SJCRH30 (cell line): ENCODE data around the gene DDX42. TPM values are rescaled to one million over a fixed set of nuclear protein-coding genes. Genes with fewer than 3 reads are reported as not detected.
"Not testable (repeated sequence)": the region's sequence is repeated elsewhere in the genome, so short reads cannot be mapped to it uniquely, and the experiment has no call there.

ENCODE experiments used
- DNase-seq, 2 experiments: peaks; one replicate each; pipeline ENCODE4 v3.0.0-alpha.2; 2015 to 2020
- H3K27ac ChIP-seq: fragments of 250-450 bp; sonication (Bioruptor Pico); 2 replicates; pipeline ENCODE4 v1.5.1; 2020; ENCODE audit warnings: mild to moderate bottlenecking, moderate library complexity
- H3K27me3 ChIP-seq: fragments of 250-450 bp; sonication (Bioruptor Pico); 2 replicates; pipeline ENCODE4 v1.5.1; 2020; ENCODE audit warnings: mild to moderate bottlenecking, moderate library complexity
- H3K36me3 ChIP-seq: fragments of 250-450 bp; sonication (Bioruptor Pico); 2 replicates; pipeline ENCODE4 v1.5.1; 2020; ENCODE audit warnings: mild to moderate bottlenecking, moderate library complexity
- H3K4me1 ChIP-seq: fragments of 250-450 bp; sonication (Bioruptor Pico); 2 replicates; pipeline ENCODE4 v1.5.1; 2020; ENCODE audit warnings: mild to moderate bottlenecking, moderate library complexity
- H3K4me3 ChIP-seq: fragments of 250-450 bp; sonication (Bioruptor Pico); 2 replicates; pipeline ENCODE4 v1.5.1; 2020; ENCODE audit warnings: mild to moderate bottlenecking, moderate library complexity
- H3K9me3 ChIP-seq: fragments of 250-450 bp; sonication (Bioruptor Pico); replicated peaks from 2 replicates; pipeline ENCODE4 v1.5.1; 2020; ENCODE audit warnings: mild to moderate bottlenecking, moderate library complexity
- total RNA-seq: library from RNA; depleted of rRNA; stranded (reverse); fragments of >200 nt; shearing (Covaris generic); gene quantifications from 2 replicates; pipeline ENCODE4 v1.2.3, GENCODE V29; 2014; rRNA removed

The DDX42 gene
- total RNA-seq, 1 experiment from 2014 or later: 78.7 TPM

- peaks cover 11% of the 10 kb centered on the region; the same call in 1 of the 2 replicates for H3K4me1 ChIP-seq
- no peak overlapping the region for H3K4me3 ChIP-seq
- no peaks in the 10 kb centered on the region for H3K9me3 ChIP-seq
- no peaks in the 10 kb centered on the region for H3K36me3 ChIP-seq
- no peak overlapping the region for H3K27ac ChIP-seq
- DNase-seq: no peak
- no peaks in the 10 kb centered on the region for H3K27me3 ChIP-seq
Observed at GRCh38 chr17:63845509-63845908, 71.5 kb downstream of the DDX42 start.

- Histone ChIP-seq H3K36me3 (no peaks in the 10 kb centered on the region), H3K27ac (no peak overlapping the region), H3K4me3 (no peak overlapping the region), H3K9me3 (no peaks in the 10 kb centered on the region), H3K27me3 (no peaks in the 10 kb centered on the region), H3K4me1 (peaks cover 3% of the 10 kb centered on the region; the same call in 1 of the 2 replicates)
- DNase-seq: no peak
Observed at GRCh38 chr17:63847525-63848249, 73.7 kb downstream of the DDX42 start.

GRCh38 chr17:63848834-63849689 is 75.1 kb downstream of the DDX42 start:
- no peaks in the 10 kb centered on the region for H3K36me3 ChIP-seq
- H3K4me3 ChIP-seq: no peak overlapping the region
- H3K27me3 ChIP-seq: no peaks in the 10 kb centered on the region; the same call in 1 of the 2 replicates
- no peak for DNase-seq
- no peaks in the 10 kb centered on the region for H3K9me3 ChIP-seq
- H3K27ac ChIP-seq: no peak overlapping the region
- H3K4me1 ChIP-seq: no peaks in the 10 kb centered on the region; the same call in 1 of the 2 replicates

GRCh38 chr17:63850401-63850800 is 76.4 kb downstream of the DDX42 start:
- no peak for DNase-seq
- Histone ChIP-seq H3K27me3 (no peaks in the 10 kb centered on the region; the same call in 1 of the 2 replicates), H3K36me3 (no peaks in the 10 kb centered on the region)

GRCh38 chr17:63853260-63853659 is 79.3 kb downstream of the DDX42 start:
- no peaks in the 10 kb centered on the region for H3K36me3 ChIP-seq
- H3K27ac ChIP-seq: no peak overlapping the region
- no peak overlapping the region for H3K4me3 ChIP-seq
- no peaks in the 10 kb centered on the region; the same call in 1 of the 2 replicates for H3K4me1 ChIP-seq
- no peak for DNase-seq
- no peaks in the 10 kb centered on the region for H3K9me3 ChIP-seq
- H3K27me3 ChIP-seq: no peaks in the 10 kb centered on the region; the same call in 1 of the 2 replicates

More at GRCh38 chr17:63850401-63850800, 76.4 kb downstream of the DDX42 start:
- Histone ChIP-seq H3K4me3 (no peak overlapping the region), H3K9me3 (no peaks in the 10 kb centered on the region), H3K4me1 (no peaks in the 10 kb centered on the region; the same call in 1 of the 2 replicates), H3K27ac (no peak overlapping the region)

- H3K27me3 ChIP-seq: no peaks in the 10 kb centered on the region; the same call in 1 of the 2 replicates
- H3K36me3 ChIP-seq: no peaks in the 10 kb centered on the region
- no peak overlapping the region for H3K4me3 ChIP-seq
- H3K9me3 ChIP-seq: no peaks in the 10 kb centered on the region
- H3K4me1 ChIP-seq: no peaks in the 10 kb centered on the region; the same call in 1 of the 2 replicates
- no peak overlapping the region for H3K27ac ChIP-seq
- DNase-seq: no peak
Observed at GRCh38 chr17:63854709-63855108, 80.7 kb downstream of the DDX42 start.

- no peak overlapping the region for H3K27ac ChIP-seq
- DNase-seq: no peak
- no peaks in the 10 kb centered on the region; the same call in 1 of the 2 replicates for H3K4me1 ChIP-seq
- H3K36me3 ChIP-seq: no peaks in the 10 kb centered on the region
- H3K4me3 ChIP-seq: no peak overlapping the region
- H3K27me3 ChIP-seq: no peaks in the 10 kb centered on the region; the same call in 1 of the 2 replicates
- no peaks in the 10 kb centered on the region for H3K9me3 ChIP-seq
Observed at GRCh38 chr17:63855185-63855584, 81.2 kb downstream of the DDX42 start.

GRCh38 chr17:63856425-63856824 is 82.5 kb downstream of the DDX42 start:
- H3K4me1 ChIP-seq, H3K4me3 ChIP-seq, H3K27ac ChIP-seq, H3K9me3 ChIP-seq, H3K27me3 ChIP-seq, H3K36me3 ChIP-seq, DNase-seq: not testable (repeated sequence)

- no peaks in the 10 kb centered on the region for H3K4me1 ChIP-seq
- H3K27ac ChIP-seq: no peak overlapping the region
- no peak for DNase-seq
- no peaks in the 10 kb centered on the region for H3K36me3 ChIP-seq
- no peaks in the 10 kb centered on the region for H3K27me3 ChIP-seq
- no peak overlapping the region for H3K4me3 ChIP-seq
- H3K9me3 ChIP-seq: no peaks in the 10 kb centered on the region
Observed at GRCh38 chr17:63859257-63859656, 85.3 kb downstream of the DDX42 start.

GRCh38 chr17:63866625-63867024 is 92.7 kb downstream of the DDX42 start:
- not testable (repeated sequence) for H3K4me1 ChIP-seq, H3K4me3 ChIP-seq, H3K36me3 ChIP-seq, H3K9me3 ChIP-seq, H3K27me3 ChIP-seq, H3K27ac ChIP-seq, DNase-seq

Other genes with a start within 250 kb of the DDX42 start
- 53.9 and 55.4 TPM in 2 replicates for gene DCAF7, start 223.7 kb upstream of the DDX42 start, total RNA-seq
- 18.2 and 20.1 TPM in 2 replicates for gene TACO1, start 173.3 kb upstream of the DDX42 start, total RNA-seq
- gene MAP3K3, start 151.8 kb upstream of the DDX42 start, total RNA-seq: 24.2 and 25.9 TPM in 2 replicates
- gene LIMD2, start 74.0 kb upstream of the DDX42 start, total RNA-seq: 23.1 and 23.2 TPM in 2 replicates
- gene STRADA, start 32.4 kb upstream of the DDX42 start, total RNA-seq: 16.8 and 23.2 TPM in 2 replicates
- 49.8 and 54.9 TPM in 2 replicates for gene CCDC47, start 573 bp upstream of the DDX42 start, total RNA-seq
- 52.7 and 64.8 TPM in 2 replicates for gene PSMC5, start 53.3 kb downstream of the DDX42 start, total RNA-seq
- gene FTSJ3, start 53.5 kb downstream of the DDX42 start, total RNA-seq: 34.9 and 35.1 TPM in 2 replicates
- gene SMARCD2, start 68.5 kb downstream of the DDX42 start, total RNA-seq: 35.7 and 38.5 TPM in 2 replicates
- not detected in 2 replicates for gene CSH2, start 99.5 kb downstream of the DDX42 start, total RNA-seq
- not detected in 2 replicates for gene GH2, start 107.8 kb downstream of the DDX42 start, total RNA-seq
- gene CSH1, start 122.4 kb downstream of the DDX42 start, total RNA-seq: not detected in 2 replicates
- not detected in 2 replicates for gene CSHL1, start 137.1 kb downstream of the DDX42 start, total RNA-seq
- not detected in 2 replicates for gene GH1, start 144.7 kb downstream of the DDX42 start, total RNA-seq
- gene CD79B, start 158.2 kb downstream of the DDX42 start, total RNA-seq: 0.48 and 1.2 TPM in 2 replicates
- gene SCN4A, start 198.7 kb downstream of the DDX42 start, total RNA-seq: 12.4 and 14.3 TPM in 2 replicates
- 0.12 TPM in 1 of 2 replicates, not detected in the other for gene PRR29, start 224.2 kb downstream of the DDX42 start, total RNA-seq
- gene ICAM2, start 246.5 kb downstream of the DDX42 start, total RNA-seq: 0.33 and 0.43 TPM in 2 replicates